ENCODE data around the gene RASIP1. TPM values are rescaled to one million over a fixed set of nuclear protein-coding genes. Genes with fewer than 3 reads are reported as not detected.

Gene RASIP1
- polyA plus RNA-seq, 1 experiment: 1.1 TPM

DNA sequence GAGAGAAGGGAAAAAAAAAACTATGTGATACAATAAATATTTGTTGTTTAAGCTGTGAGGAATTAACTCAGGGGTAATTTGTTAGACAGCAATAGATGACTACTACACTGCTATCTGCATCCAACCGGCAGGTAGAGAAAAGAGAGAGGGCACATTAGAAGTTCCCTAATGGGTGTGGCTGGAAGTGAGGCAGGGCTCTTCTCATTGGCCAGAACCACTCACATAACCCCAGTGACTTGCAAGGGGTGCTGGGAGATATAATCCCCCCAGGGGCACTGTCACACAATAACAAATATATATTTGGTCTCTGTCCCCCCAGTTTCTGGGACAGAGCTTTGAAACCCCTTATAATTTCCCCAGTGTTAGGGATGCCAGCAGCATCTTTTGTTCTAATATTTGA lies 39.2 kb upstream of the RASIP1 start:
- Histone ChIP-seq H3K27me3 (ENCODE audit: control insufficient read depth, insufficient read depth, low read length) (no peaks in the 10 kb centered on the region), H3K36me3 (ENCODE audit: control insufficient read depth, insufficient read depth, low read length) (no peaks in the 10 kb centered on the region), H3K4me3 (ENCODE audit: low read depth, low read length) (no peak overlapping the region)
- TF ChIP-seq, protein P1, sequence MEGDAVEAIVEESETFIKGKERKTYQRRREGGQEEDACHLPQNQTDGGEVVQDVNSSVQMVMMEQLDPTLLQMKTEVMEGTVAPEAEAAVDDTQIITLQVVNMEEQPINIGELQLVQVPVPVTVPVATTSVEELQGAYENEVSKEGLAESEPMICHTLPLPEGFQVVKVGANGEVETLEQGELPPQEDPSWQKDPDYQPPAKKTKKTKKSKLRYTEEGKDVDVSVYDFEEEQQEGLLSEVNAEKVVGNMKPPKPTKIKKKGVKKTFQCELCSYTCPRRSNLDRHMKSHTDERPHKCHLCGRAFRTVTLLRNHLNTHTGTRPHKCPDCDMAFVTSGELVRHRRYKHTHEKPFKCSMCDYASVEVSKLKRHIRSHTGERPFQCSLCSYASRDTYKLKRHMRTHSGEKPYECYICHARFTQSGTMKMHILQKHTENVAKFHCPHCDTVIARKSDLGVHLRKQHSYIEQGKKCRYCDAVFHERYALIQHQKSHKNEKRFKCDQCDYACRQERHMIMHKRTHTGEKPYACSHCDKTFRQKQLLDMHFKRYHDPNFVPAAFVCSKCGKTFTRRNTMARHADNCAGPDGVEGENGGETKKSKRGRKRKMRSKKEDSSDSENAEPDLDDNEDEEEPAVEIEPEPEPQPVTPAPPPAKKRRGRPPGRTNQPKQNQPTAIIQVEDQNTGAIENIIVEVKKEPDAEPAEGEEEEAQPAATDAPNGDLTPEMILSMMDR (IDR thresholded peaks at IDR 0.05; ENCODE audit: insufficient read depth, low read depth, low read length): no peak
- ChIA-PET CTCF (interaction anchor here (1.1 to 1.9 kb wide), 4 partner anchors 16 to 134 kb away, joined by 3 to 8 read pairs (median 4); partner anchors contain the start of genes CA11 and HSD17B14), POLR2A (no interaction called here)
- no peak for DNase-seq (ENCODE audit: low read depth)

DNA sequence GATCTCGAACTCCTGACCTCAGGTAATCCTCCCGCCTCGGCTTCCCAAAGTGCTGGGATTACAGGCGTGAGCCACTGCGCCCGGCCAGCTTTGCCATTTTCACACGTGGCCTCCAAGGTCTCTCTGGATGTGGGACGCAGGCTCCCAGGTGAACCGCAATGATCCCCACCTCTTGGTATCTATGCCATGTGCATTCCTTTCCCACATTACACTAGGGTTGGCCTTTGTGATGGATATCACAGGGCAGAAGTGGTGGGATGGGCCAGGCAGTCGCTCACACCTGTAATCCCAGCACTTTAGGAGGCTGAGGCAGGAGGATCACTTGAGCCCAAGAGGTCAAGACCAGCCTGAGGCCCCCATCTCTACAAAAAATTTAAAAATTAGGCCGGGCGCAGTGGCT lies 37.3 kb upstream of the RASIP1 start:
- DNase-seq (ENCODE audit: low read depth): no peak
- H3K36me3 ChIP-seq (ENCODE audit: control insufficient read depth, insufficient read depth, low read length): no peaks in the 10 kb centered on the region

DNA sequence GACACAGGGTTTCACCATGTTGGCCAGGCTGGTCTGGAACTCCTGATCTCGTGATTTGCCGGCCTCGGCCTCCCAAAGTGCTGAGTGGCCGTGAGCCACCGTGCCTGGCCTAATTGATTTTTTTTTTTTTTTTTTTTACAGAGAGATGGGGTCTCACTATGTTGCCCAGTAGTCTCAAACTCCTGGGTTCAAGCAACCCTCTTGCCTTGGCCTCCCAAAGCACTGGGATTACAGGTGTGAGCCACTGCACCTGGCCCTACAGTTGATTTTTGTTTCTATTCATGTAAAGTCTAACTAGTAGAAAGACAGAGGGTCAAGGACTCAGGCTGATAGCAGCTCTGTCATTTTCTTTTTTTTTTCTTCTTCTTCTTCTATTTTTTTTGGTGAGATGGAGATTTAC lies 36.7 kb upstream of the RASIP1 start:
- ChIA-PET CTCF (no interaction called here), POLR2A (no interaction called here)
- Histone ChIP-seq H3K27me3 (ENCODE audit: control insufficient read depth, insufficient read depth, low read length) (no peaks in the 10 kb centered on the region), H3K36me3 (ENCODE audit: control insufficient read depth, insufficient read depth, low read length) (no peaks in the 10 kb centered on the region), H3K4me3 (ENCODE audit: low read depth, low read length) (no peak overlapping the region)
- DNase-seq (ENCODE audit: low read depth): no peak
- TF ChIP-seq, protein P1 (IDR thresholded peaks at IDR 0.05; ENCODE audit: insufficient read depth, low read depth, low read length): no peak

More for the DNA sequence above, 37.3 kb upstream of the RASIP1 start:
- H3K27me3 ChIP-seq (ENCODE audit: control insufficient read depth, insufficient read depth, low read length): no peaks in the 10 kb centered on the region
- CTCF ChIA-PET: interaction anchor here (0.7 to 1.9 kb wide), 2 partner anchors 18 to 68 kb away, joined by 3 to 8 read pairs; no protein-coding TSS in a partner anchor
- no peak overlapping the region for H3K4me3 ChIP-seq (ENCODE audit: low read depth, low read length)
- POLR2A ChIA-PET: no interaction called here
- TF ChIP-seq, protein P1 (IDR thresholded peaks at IDR 0.05; ENCODE audit: insufficient read depth, low read depth, low read length): no peak

DNA sequence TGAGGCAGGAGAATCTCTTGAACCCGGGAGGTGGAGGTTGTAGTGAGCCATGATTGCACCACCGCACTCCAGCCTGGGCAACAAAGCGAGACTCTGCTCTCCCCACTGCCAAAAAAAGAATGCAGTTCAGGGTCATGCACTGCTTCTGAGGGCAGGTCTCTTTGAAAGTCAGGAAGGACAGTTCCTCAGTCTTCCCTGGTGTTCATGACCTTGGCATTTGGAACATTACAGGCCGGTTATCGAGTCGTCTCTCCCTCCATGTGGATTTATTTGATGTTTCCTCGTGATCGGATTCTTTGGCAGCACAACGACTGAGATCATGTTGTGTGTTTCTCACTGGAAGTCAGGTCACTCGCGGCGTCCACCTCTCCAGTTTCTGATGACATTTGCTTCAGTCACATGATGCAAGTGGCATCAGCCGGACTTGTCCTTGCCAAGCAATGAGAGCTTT lies 32.1 kb upstream of the RASIP1 start:
- no peak overlapping the region for H3K4me3 ChIP-seq (ENCODE audit: low read depth, low read length)
- ChIA-PET CTCF (interaction anchor here (2.4 kb wide), 1 partner anchor 15 kb away, joined by 8 read pairs; no protein-coding TSS in a partner anchor), POLR2A (no interaction called here)
- TF ChIP-seq, protein P1 (IDR thresholded peaks at IDR 0.05; ENCODE audit: insufficient read depth, low read depth, low read length): no peak
- peaks cover 3% of the 10 kb centered on the region; the same call in 1 of the 2 replicates for H3K27me3 ChIP-seq (ENCODE audit: control insufficient read depth, insufficient read depth, low read length)
- DNase-seq (ENCODE audit: low read depth): no peak
- no peaks in the 10 kb centered on the region for H3K36me3 ChIP-seq (ENCODE audit: control insufficient read depth, insufficient read depth, low read length)

DNA sequence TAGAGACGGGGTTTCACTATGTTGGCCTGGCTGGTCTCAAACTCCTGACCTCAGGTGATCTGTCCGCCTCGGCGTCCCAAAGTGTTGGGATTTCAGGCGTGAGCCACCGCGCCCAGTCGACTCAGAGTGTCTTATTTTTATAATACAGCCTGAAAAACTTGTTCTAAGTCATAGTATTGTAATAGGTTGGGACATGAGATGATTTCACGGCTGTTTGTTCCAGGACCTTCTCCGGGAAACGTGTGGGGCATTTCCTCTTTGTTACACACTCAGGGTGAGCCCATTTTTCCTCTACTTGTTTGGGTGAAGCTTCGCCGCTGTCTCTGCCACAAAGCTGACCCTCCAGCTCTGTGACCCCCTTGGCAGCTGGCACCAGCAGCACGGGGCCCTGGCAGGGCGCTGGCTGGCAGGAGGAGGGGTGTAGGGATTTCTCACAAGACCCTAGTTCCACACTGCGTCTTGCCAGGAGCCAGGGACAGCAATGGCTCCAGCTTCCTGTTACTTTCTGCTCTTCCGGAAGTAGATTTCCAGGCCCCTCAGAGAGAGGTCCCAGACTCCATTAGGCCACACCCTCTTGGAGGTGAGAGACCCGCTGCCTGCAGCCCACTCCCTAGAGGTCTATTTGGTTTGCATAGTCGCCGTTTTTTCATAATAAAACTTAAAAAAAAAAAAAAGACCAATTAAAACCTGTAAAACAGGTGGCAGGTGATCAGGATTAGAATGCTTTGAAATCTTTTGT lies 30.5 kb upstream of the RASIP1 start:
- Histone ChIP-seq H3K36me3 (ENCODE audit: control insufficient read depth, insufficient read depth, low read length) (no peaks in the 10 kb centered on the region), H3K27me3 (ENCODE audit: control insufficient read depth, insufficient read depth, low read length) (peaks cover 3% of the 10 kb centered on the region; the same call in 1 of the 2 replicates), H3K4me3 (ENCODE audit: low read depth, low read length) (no peak overlapping the region)
- no peak for DNase-seq (ENCODE audit: low read depth)
- ChIA-PET POLR2A (no interaction called here), CTCF (interaction anchor here (1.0 to 2.4 kb wide), 4 partner anchors 10 to 66 kb away, joined by 3 to 8 read pairs (median 4); partner anchors contain the start of gene HSD17B14)
- TF ChIP-seq, protein P1 (IDR thresholded peaks at IDR 0.05; ENCODE audit: insufficient read depth, low read depth, low read length): no peak
